ENCODE results near the gene ANK2. TPM values are rescaled to one million over a fixed set of nuclear protein-coding genes. Genes with fewer than 3 reads are reported as not detected.
"Not testable (repeated sequence)": the region's sequence is repeated elsewhere in the genome, so short reads cannot be mapped to it uniquely, and the experiment has no call there.

The ANK2 gene
- total and polyA plus RNA-seq, 2 donors: 9.0 to 149 TPM

DNA sequence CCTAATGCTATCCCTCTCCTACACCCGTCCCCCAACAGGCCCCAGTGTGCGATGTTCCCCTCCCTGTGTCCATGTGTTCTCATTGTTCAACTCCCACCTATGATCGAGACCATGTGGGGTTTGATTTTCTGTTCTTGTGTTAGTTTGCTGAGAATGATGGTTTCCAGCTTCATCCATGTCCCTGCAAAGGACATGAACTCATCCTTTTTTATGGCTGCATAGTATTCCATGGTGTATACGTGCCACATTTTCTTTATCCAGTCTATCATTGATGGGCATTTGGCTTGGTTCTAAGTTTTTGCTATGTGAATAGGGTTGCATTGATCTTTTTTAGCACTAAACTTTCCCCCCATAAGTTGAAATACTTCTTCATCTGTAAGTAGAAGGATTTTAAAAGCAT lies 195.3 kb downstream of the ANK2 start:
- not testable (repeated sequence) for H3K27ac ChIP-seq (ENCODE audit: low read depth); H3K36me3 ChIP-seq (ENCODE audit: insufficient read depth); DNase-seq (ENCODE audit: extremely low spot score); H3K4me3 ChIP-seq (ENCODE audit: low read depth, low read length); H3K4me1 ChIP-seq (ENCODE audit: insufficient read depth)
- WGBS: 94% methylated on average over 4 of the region's 4 CpGs

DNA sequence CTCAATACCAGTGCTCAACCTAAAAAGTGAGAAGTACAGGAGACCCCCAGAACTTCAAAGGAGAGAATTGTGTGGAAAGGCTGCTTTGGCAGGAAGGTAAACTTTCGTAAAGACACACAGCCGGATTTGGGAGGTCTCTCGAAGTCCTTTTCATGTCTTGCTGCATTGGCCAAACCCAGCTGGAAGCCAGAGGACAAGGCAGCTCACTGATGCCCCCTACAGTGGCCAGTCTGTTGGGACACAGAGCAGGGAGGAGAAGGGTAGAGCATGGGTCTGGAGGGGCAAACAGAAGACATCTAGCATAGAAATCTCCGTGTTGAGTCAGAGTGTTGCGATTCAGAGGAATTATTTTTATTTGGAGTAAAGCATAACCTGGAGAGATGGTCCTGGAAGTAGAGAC lies 198.9 kb downstream of the ANK2 start:
- Histone ChIP-seq H3K4me3 (ENCODE audit: low read depth, low read length) (no peak overlapping the region), H3K4me1 (ENCODE audit: insufficient read depth) (no peaks in the 10 kb centered on the region), H3K27ac (ENCODE audit: low read depth) (no peak overlapping the region), H3K36me3 (ENCODE audit: insufficient read depth) (no peaks in the 10 kb centered on the region)
- no peak for DNase-seq (ENCODE audit: extremely low spot score)
- 86% methylated on average over 5 of the region's 5 CpGs for WGBS

DNA sequence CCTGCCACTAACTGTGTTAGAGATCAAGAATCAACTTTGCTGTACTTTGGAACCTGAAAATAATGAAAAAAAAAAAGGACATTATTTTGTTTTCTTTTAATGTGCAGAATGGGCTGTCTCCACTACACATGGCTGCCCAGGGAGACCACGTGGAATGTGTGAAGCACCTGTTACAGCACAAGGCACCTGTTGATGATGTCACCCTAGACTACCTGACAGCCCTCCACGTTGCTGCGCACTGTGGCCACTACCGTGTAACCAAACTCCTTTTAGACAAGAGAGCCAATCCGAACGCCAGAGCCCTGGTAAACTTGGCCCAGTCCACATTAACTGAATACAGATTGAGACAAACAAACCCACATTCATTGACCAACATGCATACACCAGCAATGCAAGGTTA lies 206.2 kb downstream of the ANK2 start:
- H3K36me3 ChIP-seq (ENCODE audit: insufficient read depth): no peaks in the 10 kb centered on the region
- H3K27ac ChIP-seq (ENCODE audit: low read depth): no peak overlapping the region
- 93% methylated on average over 6 of the region's 6 CpGs for WGBS
- H3K4me3 ChIP-seq (ENCODE audit: low read depth, low read length): no peak overlapping the region
- no peak for DNase-seq (ENCODE audit: extremely low spot score)
- no peaks in the 10 kb centered on the region for H3K4me1 ChIP-seq (ENCODE audit: insufficient read depth)

GRCh38 chr4:113256946-113257345 lies 207.5 kb downstream of the ANK2 start:
- Histone ChIP-seq H3K4me1 (ENCODE audit: insufficient read depth) (no peaks in the 10 kb centered on the region), H3K4me3 (ENCODE audit: low read depth, low read length) (no peak overlapping the region), H3K36me3 (ENCODE audit: insufficient read depth) (no peaks in the 10 kb centered on the region), H3K27ac (ENCODE audit: low read depth) (no peak overlapping the region)
- DNase-seq (ENCODE audit: extremely low spot score): no peak
- 82% methylated on average over 5 of the region's 5 CpGs for WGBS

- no peaks in the 10 kb centered on the region for H3K4me1 ChIP-seq (ENCODE audit: insufficient read depth)
- H3K36me3 ChIP-seq (ENCODE audit: insufficient read depth): no peaks in the 10 kb centered on the region
- 88% methylated on average over 4 of the region's 4 CpGs for WGBS
- DNase-seq (ENCODE audit: extremely low spot score): no peak
- no peak overlapping the region for H3K27ac ChIP-seq (ENCODE audit: low read depth)
- no peak overlapping the region for H3K4me3 ChIP-seq (ENCODE audit: low read depth, low read length)
Observed at GRCh38 chr4:113260688-113261087, 211.2 kb downstream of the ANK2 start.

DNA sequence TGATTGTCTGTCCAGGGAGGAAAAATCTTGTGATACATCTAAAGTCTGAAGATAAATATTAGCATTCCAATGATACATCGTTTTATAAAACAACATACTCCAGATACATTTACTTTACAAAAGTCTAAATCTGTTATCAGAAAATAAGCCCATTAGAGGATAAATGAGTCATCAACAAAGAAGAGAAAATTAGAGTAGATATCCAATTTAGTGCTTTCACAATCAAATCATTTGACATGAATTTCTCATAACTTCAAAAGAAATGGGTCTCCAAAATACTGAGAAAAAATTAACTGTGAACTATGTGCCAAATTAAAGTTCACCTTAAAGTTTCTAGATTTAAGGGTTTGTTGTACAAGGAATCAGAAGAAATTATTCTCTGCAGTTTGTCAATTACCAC lies 213.8 kb downstream of the ANK2 start:
- no peaks in the 10 kb centered on the region for H3K4me1 ChIP-seq (ENCODE audit: insufficient read depth)
- DNase-seq (ENCODE audit: extremely low spot score): no peak
- H3K27ac ChIP-seq (ENCODE audit: low read depth): no peak overlapping the region
- no peak overlapping the region for H3K4me3 ChIP-seq (ENCODE audit: low read depth, low read length)
- 23% methylated on average over 1 of the region's 1 CpG for WGBS
- H3K36me3 ChIP-seq (ENCODE audit: insufficient read depth): no peaks in the 10 kb centered on the region

GRCh38 chr4:113270520-113271319 lies 221.3 kb downstream of the ANK2 start:
- WGBS: 79% methylated on average over 7 of the region's 7 CpGs
- no peaks in the 10 kb centered on the region for H3K36me3 ChIP-seq (ENCODE audit: insufficient read depth)
- DNase-seq (ENCODE audit: extremely low spot score): no peak
- no peaks in the 10 kb centered on the region for H3K4me1 ChIP-seq (ENCODE audit: insufficient read depth)
- H3K27ac ChIP-seq (ENCODE audit: low read depth): no peak overlapping the region
- H3K4me3 ChIP-seq (ENCODE audit: low read depth, low read length): no peak overlapping the region

GRCh38 chr4:113272523-113272922 lies 223.1 kb downstream of the ANK2 start:
- no peaks in the 10 kb centered on the region for H3K4me1 ChIP-seq (ENCODE audit: insufficient read depth)
- no peaks in the 10 kb centered on the region for H3K36me3 ChIP-seq (ENCODE audit: insufficient read depth)
- H3K4me3 ChIP-seq (ENCODE audit: low read depth, low read length): no peak overlapping the region
- DNase-seq (ENCODE audit: extremely low spot score): no peak
- no peak overlapping the region for H3K27ac ChIP-seq (ENCODE audit: low read depth)

DNA sequence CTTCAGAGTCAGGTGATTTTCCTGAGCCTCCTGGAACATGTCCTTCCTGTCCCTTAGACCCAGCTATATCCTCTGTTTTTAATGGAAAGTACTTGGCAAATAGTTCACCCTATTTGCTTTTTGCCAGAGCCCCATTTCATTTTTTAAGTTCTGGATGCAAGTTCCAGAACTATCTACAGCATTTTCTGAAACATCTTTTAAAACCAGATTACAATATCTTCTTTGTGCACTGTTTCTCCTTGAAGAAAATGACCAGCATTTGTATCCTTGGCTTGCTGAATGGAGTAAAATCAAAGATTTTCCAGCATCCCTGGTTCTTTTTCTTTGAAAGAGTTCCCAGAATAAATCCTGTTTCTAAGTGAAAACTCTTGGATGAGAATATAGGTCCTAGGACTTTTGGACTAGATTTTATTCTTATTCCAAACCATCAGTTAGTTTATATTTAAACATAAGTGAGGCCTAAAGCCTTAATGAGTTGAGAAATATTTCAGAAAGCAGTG lies 224.3 kb downstream of the ANK2 start:
- Histone ChIP-seq H3K27ac (ENCODE audit: low read depth) (no peak overlapping the region), H3K4me1 (ENCODE audit: insufficient read depth) (no peaks in the 10 kb centered on the region), H3K4me3 (ENCODE audit: low read depth, low read length) (no peak overlapping the region), H3K36me3 (ENCODE audit: insufficient read depth) (no peaks in the 10 kb centered on the region)
- no peak for DNase-seq (ENCODE audit: extremely low spot score)

DNA sequence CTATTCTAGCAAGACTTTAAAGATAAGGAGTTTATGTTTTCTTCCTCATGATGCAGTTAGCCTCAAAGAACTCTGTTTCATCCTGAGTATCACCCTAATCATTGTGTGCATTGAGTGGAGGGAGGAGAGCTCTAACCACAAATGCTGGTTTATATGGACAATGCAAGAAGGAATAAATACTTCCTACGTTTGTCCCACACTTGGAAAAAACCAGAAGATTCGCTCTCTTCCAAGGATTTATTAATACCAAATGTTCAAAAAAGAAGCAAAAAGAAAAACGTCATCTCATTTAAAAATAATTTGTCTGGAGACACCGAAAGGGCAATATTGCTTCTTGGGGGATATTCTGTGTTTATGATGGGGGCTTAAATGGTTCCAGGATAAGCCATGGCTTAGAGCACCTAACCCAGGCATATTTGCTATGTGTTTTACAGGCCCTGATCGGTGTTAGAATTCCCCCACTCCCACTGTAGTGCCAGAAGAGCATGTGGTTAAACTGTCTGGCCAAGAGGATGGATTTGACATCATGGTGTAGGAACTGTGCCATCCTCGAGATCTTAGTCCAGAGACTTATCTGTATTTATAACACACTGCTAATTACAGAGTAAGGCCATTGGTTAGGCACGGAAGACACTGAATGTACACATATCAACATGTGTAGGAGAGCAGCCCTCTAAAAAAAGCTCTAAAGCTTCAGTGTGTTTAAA lies 227.2 kb downstream of the ANK2 start:
- Histone ChIP-seq H3K4me3 (ENCODE audit: low read depth, low read length) (no peak overlapping the region), H3K36me3 (ENCODE audit: insufficient read depth) (no peaks in the 10 kb centered on the region), H3K27ac (ENCODE audit: low read depth) (no peak overlapping the region), H3K4me1 (ENCODE audit: insufficient read depth) (no peaks in the 10 kb centered on the region)
- DNase-seq (ENCODE audit: extremely low spot score): no peak
- 42% methylated on average over 7 of the region's 7 CpGs for WGBS

- Histone ChIP-seq H3K4me1 (ENCODE audit: insufficient read depth) (no peaks in the 10 kb centered on the region), H3K4me3 (ENCODE audit: low read depth, low read length) (no peak overlapping the region), H3K27ac (ENCODE audit: low read depth) (no peak overlapping the region), H3K36me3 (ENCODE audit: insufficient read depth) (no peaks in the 10 kb centered on the region)
- 31% methylated on average over 8 of the region's 8 CpGs for WGBS
- DNase-seq (ENCODE audit: extremely low spot score): no peak
Observed at GRCh38 chr4:113278324-113278934, 229.0 kb downstream of the ANK2 start.

DNA sequence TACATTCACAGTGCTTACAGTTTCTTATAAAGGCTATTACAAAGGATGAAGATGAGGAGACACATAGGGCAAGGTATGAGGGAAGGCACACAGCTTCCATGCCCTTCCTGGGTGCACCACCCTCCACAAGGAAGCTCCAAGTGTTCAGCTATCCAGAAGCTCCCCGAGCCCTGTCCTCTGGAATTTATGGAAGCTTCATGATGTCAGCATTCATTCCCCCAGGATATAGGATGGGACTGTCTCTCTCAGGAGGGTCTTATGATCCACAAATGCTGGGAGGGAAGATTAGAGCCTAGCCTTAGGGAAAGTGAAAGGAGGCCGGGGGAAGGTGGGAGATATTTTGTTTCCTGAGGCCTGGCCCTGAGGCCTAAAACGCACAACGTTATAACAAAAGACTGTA lies 236.0 kb downstream of the ANK2 start:
- no peaks in the 10 kb centered on the region for H3K36me3 ChIP-seq (ENCODE audit: insufficient read depth)
- H3K4me1 ChIP-seq (ENCODE audit: insufficient read depth): no peaks in the 10 kb centered on the region
- 87% methylated on average over 4 of the region's 4 CpGs for WGBS
- H3K4me3 ChIP-seq (ENCODE audit: low read depth, low read length): no peak overlapping the region
- H3K27ac ChIP-seq (ENCODE audit: low read depth): no peak overlapping the region
- DNase-seq (ENCODE audit: extremely low spot score): no peak

- Histone ChIP-seq H3K4me3 (ENCODE audit: low read depth, low read length) (no peak overlapping the region), H3K4me1 (ENCODE audit: insufficient read depth) (peaks cover 1% of the 10 kb centered on the region), H3K27ac (ENCODE audit: low read depth) (no peak overlapping the region), H3K36me3 (ENCODE audit: insufficient read depth) (no peaks in the 10 kb centered on the region)
- 94% methylated on average over 2 of the region's 2 CpGs for WGBS
- DNase-seq (ENCODE audit: extremely low spot score): no peak
Observed at GRCh38 chr4:113288257-113288656, 238.8 kb downstream of the ANK2 start.

DNA sequence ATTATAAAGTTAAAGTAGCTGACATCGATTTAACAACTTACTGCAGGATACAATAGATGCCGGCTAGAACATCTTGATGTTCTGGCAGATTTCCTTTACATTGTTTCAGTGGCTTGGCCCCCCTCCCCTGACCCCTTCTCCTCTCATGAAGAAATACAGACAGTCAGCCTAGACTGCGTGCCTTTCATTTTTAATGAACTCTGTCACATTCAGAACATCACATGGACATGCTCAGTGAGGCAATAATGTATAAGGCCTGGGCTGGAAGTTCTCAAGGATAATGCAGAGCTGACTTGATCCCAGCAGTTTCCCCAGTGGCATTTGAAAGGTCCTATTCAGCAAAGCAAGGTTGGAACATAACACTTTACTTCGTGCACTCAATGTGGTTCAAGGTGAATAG lies 239.2 kb downstream of the ANK2 start:
- Histone ChIP-seq H3K4me3 (ENCODE audit: low read depth, low read length) (no peak overlapping the region), H3K36me3 (ENCODE audit: insufficient read depth) (no peaks in the 10 kb centered on the region), H3K27ac (ENCODE audit: low read depth) (no peak overlapping the region), H3K4me1 (ENCODE audit: insufficient read depth) (peaks cover 1% of the 10 kb centered on the region)
- DNase-seq (ENCODE audit: extremely low spot score): no peak
- 76% methylated on average over 4 of the region's 4 CpGs for WGBS
